HEK293 (cell line): ENCODE measurements around the gene ACTR1A.

ENCODE experiments used
- CTCF ChIA-PET: fragments of 350-600 bp; formaldehyde crosslinking; extraction: SDS; loops from one replicate; lab custom pipeline; 2021; ENCODE audit warnings: antibody characterized with exemption; lab: Yijun Ruan, JAX
- POLR2A ChIA-PET: fragments of 300-600 bp; formaldehyde crosslinking; extraction: SDS; loops from one replicate; lab custom pipeline; 2020; ENCODE audit warnings: antibody characterized with exemption, inconsistent platforms; lab: Yijun Ruan, JAX
- H3K27ac ChIP-seq: fragments of 200-500 bp; sonication (Bioruptor generic); 2 replicates; pipeline ENCODE4 v1.5.1; 2014; ENCODE audit warnings: low read depth, low read length, control low read depth, inconsistent platforms; ENCODE audit errors: extremely low read depth
- H3K36me3 ChIP-seq, 2 experiments: fragments of 200-500 bp in 1 of 2; sonication (Bioruptor generic) in 1 of 2; 1 replicate in 1 of 2; 2 replicates in 1 of 2; pipeline ENCODE4 v1.5.1; 2014 to 2017; ENCODE audit warnings: inconsistent platforms in 2 of 2, low read length in 2 of 2; ENCODE audit not compliant: control insufficient read depth in 2 of 2, insufficient read depth in 1 of 2
- H3K4me1 ChIP-seq: fragments of 200-500 bp; sonication (Bioruptor generic); 2 replicates; pipeline ENCODE4 v1.5.1; 2014; ENCODE audit warnings: mild to moderate bottlenecking, low read length, inconsistent platforms; ENCODE audit not compliant: control insufficient read depth, insufficient read depth
- H3K4me3 ChIP-seq: 2 replicates; pipeline ENCODE4 v1.5.1; 2011; ENCODE audit warnings: low read depth, mild to moderate bottlenecking, control low read depth, low read length, moderate library complexity
- H3K9me3 ChIP-seq: fragments of 200-500 bp; sonication (Bioruptor generic); 2 replicates; pipeline ENCODE4 v1.5.1; 2014; ENCODE audit warnings: low read depth, low read length, inconsistent platforms; ENCODE audit not compliant: control insufficient read depth, insufficient read depth
- EGR2 ChIP-seq: fragments of 450-650 bp; formaldehyde crosslinking; IDR thresholded peaks from 2 replicates; pipeline ENCODE4 v1.5.1; 2016; ENCODE audit warnings: low read depth, missing biosample characterization, missing genetic modification characterization
- GLI4 ChIP-seq: fragments of 450-650 bp; formaldehyde crosslinking; IDR thresholded peaks from 2 replicates; pipeline ENCODE4 v1.5.1; 2016; ENCODE audit warnings: missing biosample characterization, missing genetic modification characterization
- INSM2 ChIP-seq: fragments of 450-650 bp; formaldehyde crosslinking; IDR thresholded peaks from 2 replicates; pipeline ENCODE4 v1.5.1; 2016; ENCODE audit warnings: missing biosample characterization, missing genetic modification characterization
- KLF1 ChIP-seq: fragments of 450-650 bp; formaldehyde crosslinking; IDR thresholded peaks from 2 replicates; pipeline ENCODE4 v1.5.1; 2016; ENCODE audit warnings: missing biosample characterization, missing genetic modification characterization
- KLF17 ChIP-seq: fragments of 450-650 bp; formaldehyde crosslinking; IDR thresholded peaks from 2 replicates; pipeline ENCODE4 v1.5.1; 2016; ENCODE audit warnings: missing biosample characterization, missing genetic modification characterization
- KLF8 ChIP-seq: fragments of 450-650 bp; formaldehyde crosslinking; IDR thresholded peaks from 2 replicates; pipeline ENCODE4 v1.5.1; 2016; ENCODE audit warnings: missing biosample characterization, missing genetic modification characterization
- SCRT1 ChIP-seq: fragments of 450-650 bp; formaldehyde crosslinking; IDR thresholded peaks from 2 replicates; pipeline ENCODE4 v1.5.1; 2016; ENCODE audit warnings: missing biosample characterization, missing genetic modification characterization, borderline replicate concordance
- SCRT2 ChIP-seq: fragments of 450-650 bp; formaldehyde crosslinking; IDR thresholded peaks from 2 replicates; pipeline ENCODE4 v1.5.1; 2016; ENCODE audit warnings: missing biosample characterization, missing genetic modification characterization
- ZBTB48 ChIP-seq: fragments of 450-650 bp; formaldehyde crosslinking; IDR thresholded peaks from 2 replicates; pipeline ENCODE4 v1.5.1; 2016; ENCODE audit warnings: missing biosample characterization, missing genetic modification characterization
- ZFHX2 ChIP-seq: fragments of 450-650 bp; formaldehyde crosslinking; conservative IDR thresholded peaks from 2 replicates; pipeline ENCODE4 v1.5.1; 2016; ENCODE audit warnings: missing biosample characterization, missing genetic modification characterization
- ZIC2 ChIP-seq: fragments of 450-650 bp; formaldehyde crosslinking; IDR thresholded peaks from 2 replicates; pipeline ENCODE4 v1.5.1; 2016; ENCODE audit warnings: missing biosample characterization, missing genetic modification characterization
- ZNF112 ChIP-seq: fragments of 450-650 bp; formaldehyde crosslinking; IDR thresholded peaks from 2 replicates; pipeline ENCODE4 v1.5.0; 2017; ENCODE audit warnings: missing biosample characterization, missing genetic modification characterization
- ZNF138 ChIP-seq: fragments of 450-650 bp; formaldehyde crosslinking; IDR thresholded peaks from 2 replicates; pipeline ENCODE4 v1.5.1; 2016; ENCODE audit warnings: missing biosample characterization, missing genetic modification characterization, borderline replicate concordance
- ZNF155 ChIP-seq: fragments of 450-650 bp; formaldehyde crosslinking; IDR thresholded peaks from 2 replicates; pipeline ENCODE4 v1.5.1; 2016; ENCODE audit warnings: missing biosample characterization, missing genetic modification characterization
- ZNF2 ChIP-seq: fragments of 450-650 bp; formaldehyde crosslinking; IDR thresholded peaks from 2 replicates; pipeline ENCODE4 v1.5.1; 2016; ENCODE audit warnings: missing biosample characterization, missing genetic modification characterization
- ZNF202 ChIP-seq: fragments of 450-650 bp; formaldehyde crosslinking; IDR thresholded peaks from 2 replicates; pipeline ENCODE4 v1.5.1; 2016; ENCODE audit warnings: missing biosample characterization, missing genetic modification characterization, borderline replicate concordance
- ZNF24 ChIP-seq: fragments of 450-650 bp; formaldehyde crosslinking; IDR thresholded peaks from 2 replicates; pipeline ENCODE4 v1.5.1; 2016; ENCODE audit warnings: missing biosample characterization, missing genetic modification characterization
- ZNF354C ChIP-seq: fragments of 450-650 bp; formaldehyde crosslinking; IDR thresholded peaks from 2 replicates; pipeline ENCODE4 v1.5.1; 2016; ENCODE audit warnings: missing biosample characterization, missing genetic modification characterization, low read depth, borderline replicate concordance
- ZNF394 ChIP-seq: fragments of 450-650 bp; formaldehyde crosslinking; IDR thresholded peaks from 2 replicates; pipeline ENCODE4 v1.5.1; 2016; ENCODE audit warnings: missing biosample characterization, missing genetic modification characterization, mild to moderate bottlenecking, moderate library complexity, borderline replicate concordance
- ZNF426 ChIP-seq: fragments of 450-650 bp; formaldehyde crosslinking; IDR thresholded peaks from 2 replicates; pipeline ENCODE4 v1.5.1; 2017; ENCODE audit warnings: missing biosample characterization, missing genetic modification characterization, mild to moderate bottlenecking, inconsistent platforms, moderate library complexity
- ZNF600 ChIP-seq: fragments of 450-650 bp; formaldehyde crosslinking; IDR thresholded peaks from 2 replicates; pipeline ENCODE4 v1.5.1; 2016; ENCODE audit warnings: missing biosample characterization, missing genetic modification characterization
- ZNF623 ChIP-seq: fragments of 450-650 bp; formaldehyde crosslinking; IDR thresholded peaks from 2 replicates; pipeline ENCODE4 v1.5.1; 2016; ENCODE audit warnings: missing biosample characterization, missing genetic modification characterization
- ZNF777 ChIP-seq: fragments of 450-650 bp; formaldehyde crosslinking; IDR thresholded peaks from 2 replicates; pipeline ENCODE4 v1.5.1; 2017; ENCODE audit warnings: missing biosample characterization, missing genetic modification characterization, borderline replicate concordance
- ZNF830 ChIP-seq: fragments of 450-650 bp; IDR thresholded peaks from 2 replicates; pipeline ENCODE4 v1.5.0; 2018; ENCODE audit warnings: missing biosample characterization, missing genetic modification characterization, low read depth, mild to moderate bottlenecking, moderate library complexity
- ZSCAN23 ChIP-seq: fragments of 450-650 bp; formaldehyde crosslinking; IDR thresholded peaks from 2 replicates; pipeline ENCODE4 v1.5.1; 2016; ENCODE audit warnings: missing biosample characterization, missing genetic modification characterization

Gene ACTR1A

GRCh38 chr10:102465466-102465865, 37.0 kb downstream of the ACTR1A start:
- no peak overlapping the region for H3K4me3 ChIP-seq
- POLR2A ChIA-PET, result interaction anchor here (0.5 kb wide), 1 partner anchor 12 kb away, joined by 3 read pairs; no protein-coding TSS in a partner anchor
- H3K4me1 ChIP-seq, result 0 out of 2 replicates have a peak, but pooled peaks cover 2% of the 10 kb centered on the region
- no peaks in the 10 kb centered on the region for H3K9me3 ChIP-seq
- CTCF ChIA-PET, result no interaction called here
- no peak overlapping the region for H3K27ac ChIP-seq
- peaks cover 0 to 16% of the 10 kb centered on the region in 2 experiments; a peak in 1 of 3 replicates for H3K36me3 ChIP-seq
- TF ChIP-seq ZNF623 (tag by site-specific recombination) (no peak), EGR2 (tag by site-specific recombination) (peak; percentile 98), ZNF202 (tag by site-specific recombination) (no peak), ZFHX2 (tag by site-specific recombination) (peak; percentile 94), ZNF426 (tag by site-specific recombination) (no peak), GLI4 (tag by site-specific recombination) (no peak), INSM2 (tag by site-specific recombination) (no peak), ZNF777 (no peak), KLF17 (peak; percentile 79), KLF8 (tag by site-specific recombination) (no peak), SCRT1 (tag by site-specific recombination) (no peak), KLF1 (peak; percentile 96), ZNF138 (tag by site-specific recombination) (no peak)
- TF ChIP-seq, all 188 proteins: peak for 4

GRCh38 chr10:102463983-102464382, 38.5 kb downstream of the ACTR1A start:
- CTCF ChIA-PET, result interaction anchor here (0.7 kb wide), 1 partner anchor 65 kb away, joined by 5 read pairs; no protein-coding TSS in a partner anchor
- H3K9me3 ChIP-seq, result no peaks in the 10 kb centered on the region
- peaks cover 0 to 6% of the 10 kb centered on the region in 2 experiments; a peak in 1 of 3 replicates for H3K36me3 ChIP-seq
- 0 out of 2 replicates have a peak, but pooled peaks cover 2% of the 10 kb centered on the region for H3K4me1 ChIP-seq
- H3K4me3 ChIP-seq, result no peak overlapping the region
- POLR2A ChIA-PET, result no interaction called here
- H3K27ac ChIP-seq, result no peak overlapping the region
- TF ChIP-seq GLI4 (tag by site-specific recombination), result no peak
- TF ChIP-seq ZNF394 (tag by site-specific recombination), result no peak

- no peak for TF ChIP-seq ZNF2 (tag by site-specific recombination)
- TF ChIP-seq SCRT1 (tag by site-specific recombination), result peak; percentile 87
- TF ChIP-seq ZBTB48 (tag by site-specific recombination), result 0 out of 2 replicates have a peak, but pooled peaks have one; percentile 36
- TF ChIP-seq ZIC2 (tag by site-specific recombination), result peak; percentile 59; the same call in 1 of the 2 replicates
- no peak for TF ChIP-seq ZNF112
- TF ChIP-seq ZNF24, result no peak
- TF ChIP-seq ZNF354C (tag by site-specific recombination), result no peak
- no peak for TF ChIP-seq ZNF830
- TF ChIP-seq ZSCAN23, result no peak
- peak; percentile 14; the same call in 1 of the 2 replicates for TF ChIP-seq ZNF600
- no peak for TF ChIP-seq ZNF155 (tag by site-specific recombination)
- peak; percentile 91 for TF ChIP-seq SCRT2 (tag by site-specific recombination)
- Histone ChIP-seq H3K9me3 (no peaks in the 10 kb centered on the region), H3K36me3 (no peaks in the 10 kb centered on the region), H3K27ac (no peak overlapping the region), H3K4me1 (0 out of 2 replicates have a peak, but pooled peaks cover 2% of the 10 kb centered on the region), H3K4me3 (no peak overlapping the region)
- ChIA-PET CTCF (interaction anchor here (0.6 to 3.9 kb wide), 8 partner anchors 10 to 230 kb away, joined by 3 to 17 read pairs (median 3); no protein-coding TSS in a partner anchor), POLR2A (interaction anchor here (1.3 to 4.6 kb wide), 3 partner anchors 11 to 31 kb away, joined by 4 to 39 read pairs (median 13); partner anchors contain the start of genes C10orf95 and CUEDC2)
Observed at GRCh38 chr10:102462512-102463054, 39.9 kb downstream of the ACTR1A start.
